GM18502 (cell line): ENCODE measurements around the gene FAM3A.

ENCODE experiments used
- ATAC-seq: cut with Tn5 transposase; IDR thresholded peaks from one replicate; pipeline ENCODE4 v1.9.1; 2021; ENCODE audit warnings: mild to moderate bottlenecking; ENCODE audit not compliant: unreplicated experiment, poor library complexity

The FAM3A gene

DNA sequence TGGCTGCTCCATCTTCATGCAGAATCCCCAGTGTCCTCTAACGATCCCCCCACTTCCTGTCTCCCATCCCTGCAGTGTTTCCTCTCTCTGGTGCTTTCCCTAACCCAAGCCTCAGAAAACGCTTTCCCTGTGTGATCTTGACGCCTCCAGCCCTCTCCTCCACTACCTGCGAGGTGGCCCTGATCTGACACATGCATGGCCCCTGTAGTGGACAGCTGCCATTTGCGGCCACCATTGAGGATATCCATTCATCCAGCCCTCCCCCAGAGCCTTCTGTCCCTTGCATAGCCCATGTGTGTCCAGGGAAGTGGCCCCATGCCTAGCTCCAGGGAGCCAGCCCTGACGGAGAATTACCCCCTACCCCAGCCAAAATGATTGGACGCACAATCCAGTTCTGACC is 32.7 kb downstream of the FAM3A start:
- no peak for ATAC-seq

DNA sequence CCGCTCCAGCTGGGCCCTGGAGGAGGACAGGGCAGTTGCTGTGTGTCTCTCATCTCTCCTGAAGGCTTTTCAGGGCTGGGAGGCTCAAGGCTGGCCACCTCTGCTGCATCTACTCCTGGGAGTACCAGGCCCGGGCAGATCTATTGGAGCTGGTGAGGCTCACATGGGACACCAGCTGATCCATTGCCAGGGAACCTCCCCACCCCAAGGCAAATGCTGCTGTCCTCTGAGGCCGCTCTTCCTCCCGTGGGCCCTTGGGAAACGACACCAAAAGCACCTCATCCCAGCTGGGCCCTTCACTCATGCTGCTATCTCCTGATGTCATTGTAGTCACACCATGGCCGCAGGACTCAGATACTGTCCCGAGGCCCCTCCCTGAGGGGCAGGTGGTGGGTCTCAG is 33.2 kb downstream of the FAM3A start:
- ATAC-seq = no peak

DNA sequence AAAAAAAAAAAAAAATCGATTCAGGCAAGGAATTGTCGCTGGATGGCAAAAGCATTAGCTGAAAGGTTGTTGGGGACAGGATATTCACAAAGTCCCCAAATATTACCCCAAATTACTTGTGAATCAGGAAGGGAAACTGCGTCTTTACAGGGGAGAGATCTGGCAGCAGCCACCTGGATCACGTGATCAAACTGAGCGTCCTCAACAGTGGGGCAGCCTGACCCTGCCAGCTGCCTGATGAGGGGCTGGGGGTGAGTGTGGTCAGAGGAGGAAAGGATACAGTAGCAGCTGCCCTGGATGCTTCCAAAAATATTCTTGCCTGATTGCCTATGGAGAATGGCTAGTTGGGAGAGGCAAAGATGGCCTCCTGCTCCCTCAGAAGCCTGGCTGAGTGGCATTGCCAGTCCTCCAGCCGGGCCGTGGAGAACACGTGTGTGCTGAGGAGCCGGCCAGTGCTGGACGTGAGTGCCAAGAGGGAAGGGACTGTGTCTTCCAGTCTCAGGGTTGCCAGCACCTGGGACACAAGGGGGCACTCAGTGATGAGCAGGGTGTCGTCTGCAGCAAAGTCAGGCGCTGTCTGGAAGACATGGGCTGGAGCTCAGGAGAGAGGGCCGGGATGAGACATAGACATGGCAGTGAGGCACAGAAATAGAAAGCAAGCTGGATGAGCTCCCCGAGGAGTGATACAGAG is 34.0 kb downstream of the FAM3A start:
- no peak for ATAC-seq

DNA sequence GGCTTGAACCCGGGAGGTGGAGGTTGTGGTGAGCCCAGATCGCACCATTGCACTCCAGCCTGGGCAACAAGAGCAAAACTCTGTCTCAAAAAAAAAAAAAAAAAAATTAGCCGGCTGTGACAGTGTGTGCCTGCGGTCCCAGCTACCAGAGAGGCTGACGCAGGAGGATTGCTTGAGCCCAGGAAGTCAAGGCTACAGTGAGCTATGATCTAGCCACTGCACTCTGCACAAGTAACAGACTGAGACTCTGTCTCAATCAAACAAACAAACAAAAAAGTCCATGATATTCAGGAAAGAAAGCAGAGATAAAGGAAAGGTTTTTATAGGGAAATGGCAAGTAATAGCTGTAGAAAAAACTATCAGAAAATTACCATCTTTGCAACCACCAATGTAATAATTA is 34.8 kb downstream of the FAM3A start:
- ATAC-seq = no peak

DNA sequence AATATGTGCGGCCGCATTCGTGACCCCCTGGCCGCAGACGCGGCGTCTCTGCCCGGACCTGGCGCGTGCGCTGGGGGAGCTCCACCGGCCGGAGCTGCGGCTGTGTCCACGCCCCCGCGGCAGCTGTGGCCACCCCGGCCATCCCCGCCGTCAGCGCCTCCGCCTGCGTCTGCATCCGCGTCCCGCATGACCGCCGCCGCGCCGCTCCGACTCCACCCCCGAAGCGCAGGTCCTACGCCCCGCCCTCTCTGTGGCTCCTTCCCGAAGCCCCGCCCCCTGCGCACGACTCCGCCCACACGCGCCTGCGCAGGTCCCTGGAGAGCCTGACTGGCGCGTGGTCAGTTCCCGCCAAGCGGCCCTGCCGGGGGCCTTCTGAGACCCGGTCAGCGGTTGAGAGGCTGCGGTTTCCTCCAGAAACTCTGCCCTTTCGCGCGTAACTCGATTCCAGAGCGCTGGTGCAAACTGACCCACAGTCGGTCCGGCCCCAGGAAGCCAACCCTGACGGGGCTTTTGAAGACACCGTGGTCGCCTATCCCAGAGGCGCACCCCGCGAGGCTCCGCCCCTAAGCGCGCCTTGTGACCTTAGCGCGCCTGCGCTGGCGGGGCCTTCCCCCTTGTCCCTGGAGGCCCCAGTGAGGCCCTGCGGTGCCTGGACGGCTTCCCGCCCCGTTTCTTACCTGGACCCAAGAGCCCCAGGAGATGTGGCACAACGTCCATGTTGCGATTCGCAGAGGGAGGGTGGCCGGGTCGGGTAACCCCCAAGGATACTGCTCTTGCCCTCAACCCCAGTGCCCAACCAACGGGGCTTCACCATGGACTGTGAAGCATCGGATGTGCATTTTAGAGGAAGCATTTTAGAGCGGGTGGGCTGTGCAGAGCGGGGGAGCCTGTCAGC is 37.1 kb downstream of the FAM3A start, which contains the start of gene LAGE3:
Gene LAGE3, minus strand, starts transcription at position 554 of the 895 bp plus-strand sequence. Its CDS starts 366 bp downstream, at position 188.
- ATAC-seq = peak; percentile 80

DNA sequence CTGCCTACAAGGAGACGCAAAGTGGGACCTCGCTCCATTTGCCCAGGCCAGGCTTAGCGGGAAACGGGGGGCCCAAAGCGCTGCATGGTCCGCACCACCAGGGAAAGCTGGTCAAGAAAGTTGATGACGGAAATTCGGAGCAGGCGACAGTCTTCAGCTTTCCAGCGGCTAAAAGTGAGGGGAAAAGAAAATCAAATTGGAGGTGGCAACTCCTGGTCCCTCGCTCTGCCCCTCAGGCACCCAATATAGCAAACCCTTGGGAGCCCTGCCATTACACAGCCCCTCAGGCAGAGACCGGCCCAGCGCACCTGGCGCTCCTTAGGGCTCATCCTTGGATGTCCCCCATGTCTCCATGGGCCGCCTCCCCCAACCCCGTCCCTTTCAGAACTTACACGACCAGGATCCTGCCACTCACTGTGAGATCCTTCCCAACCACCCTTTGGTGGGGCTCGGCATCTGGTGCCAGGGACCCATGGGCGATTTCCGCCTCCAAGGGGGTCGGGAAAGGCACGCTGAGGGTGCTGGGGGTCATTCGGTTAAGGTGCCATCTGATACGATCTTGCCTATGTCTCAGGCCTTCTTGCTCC is 38.0 kb downstream of the FAM3A start:
- ATAC-seq = no peak

DNA sequence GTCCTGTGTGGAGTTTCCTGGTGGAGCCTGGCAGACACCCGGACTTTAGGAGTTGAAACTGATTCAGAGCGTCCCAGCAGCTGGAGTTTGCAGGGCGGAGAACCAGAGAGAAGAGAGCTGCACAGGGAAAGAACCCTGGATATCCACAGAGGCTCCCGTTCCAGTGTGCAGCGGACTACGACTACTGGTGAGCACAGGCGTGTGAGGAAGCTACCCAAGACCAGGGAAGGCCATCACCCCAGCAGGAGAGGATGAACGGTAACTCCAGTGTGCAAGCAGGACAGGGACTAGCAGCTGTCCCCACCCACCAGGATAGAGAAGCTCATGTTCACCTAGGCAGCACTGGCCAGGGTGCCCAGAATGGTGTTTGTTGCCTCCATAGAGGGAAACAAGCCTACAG is 39.2 kb downstream of the FAM3A start:
- no peak for ATAC-seq

DNA sequence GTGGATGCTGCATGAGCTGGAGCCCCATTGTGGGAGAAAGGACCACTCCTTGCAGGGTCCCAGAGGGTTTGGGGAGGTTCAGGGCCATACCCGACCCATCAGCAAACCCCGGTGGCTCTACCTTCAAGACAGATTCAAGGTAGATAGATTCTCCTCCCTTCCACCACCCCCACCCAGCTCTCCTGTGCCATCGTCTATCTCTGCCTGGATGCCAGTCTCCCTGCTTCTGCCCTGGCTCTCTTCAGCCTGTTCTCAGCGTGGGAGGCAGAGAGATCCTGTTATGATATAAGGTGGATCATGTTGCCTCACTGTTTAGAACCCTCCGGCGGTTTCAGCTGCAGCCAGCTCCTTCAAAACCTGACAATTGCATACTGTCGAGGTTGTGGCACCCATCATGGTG is 42.3 kb downstream of the FAM3A start:
- ATAC-seq = no peak

DNA sequence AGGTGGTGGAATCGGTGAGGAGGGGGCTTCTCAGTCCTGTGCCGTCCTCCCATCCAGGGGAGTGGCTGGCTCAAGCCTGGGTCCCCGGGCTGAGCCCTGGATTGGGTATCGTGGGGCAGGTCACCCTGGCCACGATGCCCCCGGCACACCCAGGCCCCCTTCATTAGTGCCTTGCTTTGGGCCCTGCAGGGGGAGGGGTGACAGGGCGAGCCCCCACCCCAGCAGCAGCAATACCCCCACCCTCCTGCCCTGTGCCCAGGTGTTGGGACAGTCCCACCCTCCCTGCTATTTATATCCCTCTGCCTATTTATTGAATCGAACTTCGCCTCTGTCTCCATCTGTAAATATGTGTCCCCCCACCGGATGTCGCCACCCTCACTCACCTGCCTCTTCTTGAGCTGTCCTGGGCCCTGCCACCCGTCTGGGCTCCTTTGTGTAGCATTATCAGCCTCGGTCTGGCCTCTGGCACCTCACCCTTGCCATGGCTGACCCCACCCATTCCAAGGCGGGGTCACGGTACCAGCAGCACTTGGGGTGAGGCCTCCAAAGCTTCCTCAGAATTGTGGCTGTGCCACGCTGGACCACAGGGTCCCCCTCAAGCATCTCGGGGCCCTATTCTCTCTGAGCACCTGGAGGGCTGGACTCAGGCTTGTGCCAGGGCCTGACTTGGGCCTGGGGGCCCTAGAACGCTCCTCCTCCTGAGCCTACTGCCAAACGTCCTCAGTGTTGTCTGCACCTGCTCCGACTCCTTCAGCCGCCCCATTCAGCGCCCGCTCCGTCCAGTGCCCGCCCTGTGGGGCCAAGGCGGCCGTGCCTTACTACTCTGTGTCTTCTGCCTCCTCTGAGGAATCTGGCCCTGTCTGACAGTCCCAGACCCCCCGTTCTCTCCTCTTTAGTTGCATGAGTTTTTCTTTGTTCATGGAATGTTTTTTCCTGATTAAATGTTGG is 43.1 kb downstream of the FAM3A start:
- no peak for ATAC-seq

DNA sequence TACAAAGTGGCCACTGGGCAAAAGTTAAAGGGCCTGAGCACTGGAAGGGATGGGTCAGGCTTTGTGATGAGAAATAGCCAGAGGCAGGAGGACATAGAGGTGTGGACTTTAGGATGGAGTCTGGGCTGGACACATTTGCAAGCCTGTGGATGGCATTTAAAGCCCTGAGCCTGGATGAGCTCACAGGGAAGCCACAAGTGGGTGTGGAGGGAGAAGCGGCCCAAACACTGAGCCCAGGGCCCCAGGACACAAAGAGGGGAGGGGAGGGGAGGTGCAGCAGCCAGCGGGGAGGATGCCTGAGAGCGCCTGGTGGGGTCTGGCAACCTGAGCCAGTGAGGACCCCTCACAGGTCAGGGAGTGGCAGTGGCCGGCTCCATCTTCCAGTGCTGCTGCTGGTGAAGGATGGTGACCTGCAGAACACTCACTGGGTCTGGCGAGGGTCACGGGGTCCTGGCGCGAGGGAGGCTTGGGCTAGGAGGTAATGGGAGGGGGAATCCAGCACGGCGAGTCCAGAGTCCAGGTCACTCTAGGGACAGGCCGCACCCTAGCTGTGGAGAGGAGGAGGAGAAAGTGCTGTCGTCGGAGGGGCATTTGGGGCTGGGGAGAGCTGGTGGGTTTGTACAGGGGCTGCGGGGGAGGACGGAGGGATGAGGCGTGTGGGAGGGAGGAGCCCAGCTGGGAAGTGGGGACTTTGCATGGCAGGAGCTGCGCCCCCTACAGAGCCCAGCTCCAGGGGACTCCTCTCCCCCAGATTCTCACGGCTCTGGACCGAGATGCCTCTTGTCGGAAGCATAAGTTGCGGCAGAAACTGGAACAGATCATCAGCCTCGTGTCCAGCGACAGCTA is 44.0 kb downstream of the FAM3A start:
- ATAC-seq = no peak

DNA sequence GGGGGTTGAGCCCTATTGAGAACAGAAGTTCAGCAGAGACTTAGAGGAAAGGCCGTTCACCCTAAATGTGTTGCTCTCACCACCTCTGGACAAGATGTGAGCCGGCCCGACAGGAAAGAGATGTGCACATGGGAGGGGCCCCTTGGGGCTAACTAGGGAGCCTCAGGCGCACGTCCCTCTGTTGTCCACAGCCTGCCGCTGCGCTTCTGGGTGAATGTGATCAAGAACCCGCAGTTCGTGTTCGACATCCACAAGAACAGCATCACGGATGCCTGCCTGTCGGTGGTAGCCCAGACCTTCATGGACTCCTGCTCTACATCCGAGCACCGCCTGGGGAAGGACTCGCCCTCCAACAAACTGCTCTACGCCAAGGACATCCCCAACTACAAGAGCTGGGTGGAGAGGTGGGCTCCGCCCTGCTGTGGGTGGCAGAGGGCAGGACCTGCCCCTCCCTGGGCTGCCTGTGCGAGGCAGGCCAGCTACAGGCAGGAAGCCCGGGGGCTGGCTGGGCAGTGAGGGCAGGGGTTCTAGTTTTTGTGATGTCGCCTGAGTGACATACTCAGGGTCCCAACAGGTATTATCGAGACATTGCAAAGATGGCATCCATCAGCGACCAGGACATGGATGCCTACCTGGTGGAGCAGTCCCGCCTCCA is 45.0 kb downstream of the FAM3A start:
- no peak for ATAC-seq

DNA sequence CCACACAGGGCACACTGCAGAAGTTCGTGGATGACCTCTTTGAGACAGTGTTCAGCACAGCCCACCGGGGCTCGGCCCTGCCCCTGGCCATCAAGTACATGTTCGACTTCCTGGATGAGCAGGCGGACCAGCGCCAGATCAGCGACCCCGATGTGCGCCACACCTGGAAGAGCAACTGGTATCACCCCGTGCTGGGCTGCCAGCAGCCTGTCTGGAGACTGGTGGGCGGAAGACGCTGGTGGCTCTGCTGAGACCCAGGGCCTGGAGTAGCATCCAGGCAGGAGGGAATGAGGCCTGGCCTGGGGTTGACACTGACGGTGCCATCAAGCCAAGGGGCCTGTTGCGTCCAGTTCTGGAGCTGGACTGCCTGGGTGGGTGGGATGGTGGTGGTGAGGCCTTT is 45.6 kb downstream of the FAM3A start:
- ATAC-seq = no peak

DNA sequence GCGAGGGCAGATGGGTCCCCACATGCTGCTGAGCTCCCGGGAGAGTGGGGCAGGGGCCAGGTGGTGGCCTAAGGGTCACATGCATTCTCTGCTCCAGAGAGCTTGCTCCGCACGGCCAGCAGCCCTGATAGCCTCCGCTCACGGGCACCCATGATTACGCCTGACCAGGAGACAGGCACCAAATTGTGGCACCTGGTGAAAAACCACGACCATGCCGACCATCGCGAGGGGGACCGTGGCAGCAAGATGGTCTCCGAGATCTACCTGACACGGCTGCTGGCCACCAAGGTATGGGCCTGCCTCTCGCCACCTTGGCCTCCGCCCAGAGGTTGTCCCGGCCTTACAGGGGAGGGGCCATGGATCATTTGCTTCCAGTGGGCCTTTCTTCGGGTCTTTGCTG is 46.2 kb downstream of the FAM3A start:
- no peak for ATAC-seq

DNA sequence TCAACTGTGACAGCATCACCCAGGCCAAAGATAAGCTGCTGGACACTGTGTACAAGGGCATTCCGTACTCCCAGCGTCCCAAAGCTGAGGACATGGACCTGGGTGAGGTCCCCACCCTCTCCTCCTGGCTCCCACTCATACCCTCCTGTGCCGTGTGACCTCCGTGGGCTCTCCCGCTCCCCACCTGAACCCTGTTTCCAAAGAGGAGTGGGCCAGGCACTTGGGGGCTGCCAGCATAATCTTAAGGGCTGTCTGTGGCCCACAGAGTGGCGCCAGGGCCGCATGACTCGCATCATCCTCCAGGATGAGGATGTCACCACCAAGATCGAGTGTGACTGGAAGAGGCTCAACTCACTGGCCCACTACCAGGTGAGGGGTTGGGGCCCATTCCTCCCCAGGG is 46.9 kb downstream of the FAM3A start:
- ATAC-seq = no peak

DNA sequence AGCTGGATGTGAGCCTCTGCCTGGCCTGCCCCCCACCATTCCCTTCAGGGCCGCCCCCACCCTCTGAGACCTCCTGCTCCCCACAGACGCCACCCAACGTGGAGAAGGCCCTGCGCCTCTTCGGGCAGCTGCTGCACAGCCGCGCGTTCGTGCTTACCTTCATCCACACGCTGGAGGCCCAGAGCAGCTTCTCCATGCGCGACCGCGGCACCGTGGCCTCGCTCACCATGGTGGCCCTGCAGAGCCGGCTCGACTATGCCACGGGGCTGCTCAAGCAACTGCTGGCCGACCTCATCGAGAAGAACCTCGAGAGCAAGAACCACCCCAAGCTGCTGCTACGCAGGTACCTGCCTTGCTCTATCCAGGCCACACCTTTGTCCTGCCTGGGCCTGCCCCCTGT is 47.8 kb downstream of the FAM3A start:
- ATAC-seq = no peak

DNA sequence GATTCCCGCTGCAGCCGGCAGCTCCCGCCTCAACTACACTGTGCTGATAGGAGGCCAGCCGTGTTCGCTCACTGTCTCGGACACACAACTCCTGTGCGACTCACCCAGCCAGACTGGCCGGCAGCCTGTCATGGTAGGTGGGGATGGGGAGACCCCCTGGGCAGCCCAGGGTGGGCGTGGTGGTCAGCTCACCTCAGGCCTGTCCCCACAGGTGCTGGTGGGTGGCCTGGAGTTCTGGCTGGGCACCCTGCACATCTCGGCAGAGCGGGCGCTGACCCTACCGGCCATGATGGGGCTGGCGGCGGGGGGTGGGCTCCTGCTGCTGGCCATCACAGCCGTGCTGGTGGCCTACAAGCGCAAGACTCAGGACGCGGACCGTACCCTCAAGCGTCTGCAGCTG is 48.5 kb downstream of the FAM3A start:
- no peak for ATAC-seq

DNA sequence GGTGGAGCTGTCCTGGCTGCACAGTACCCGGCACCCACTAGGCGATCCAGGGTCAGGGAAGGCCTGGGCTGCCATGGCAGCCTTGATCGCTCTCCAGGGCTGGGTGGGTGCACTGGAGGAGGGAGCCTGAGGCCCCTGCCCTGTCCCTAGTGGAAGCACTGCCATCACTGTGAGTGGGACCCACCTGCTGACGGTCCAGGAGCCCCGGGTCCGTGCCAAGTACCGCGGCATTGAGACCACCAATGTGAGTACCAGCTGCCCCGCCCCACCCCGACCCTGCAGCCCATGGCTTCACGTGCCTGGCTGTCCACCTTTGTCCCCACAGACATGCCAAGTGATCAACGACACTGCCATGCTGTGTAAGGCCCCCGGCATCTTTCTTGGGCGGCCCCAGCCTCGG is 49.1 kb downstream of the FAM3A start:
- ATAC-seq = no peak

DNA sequence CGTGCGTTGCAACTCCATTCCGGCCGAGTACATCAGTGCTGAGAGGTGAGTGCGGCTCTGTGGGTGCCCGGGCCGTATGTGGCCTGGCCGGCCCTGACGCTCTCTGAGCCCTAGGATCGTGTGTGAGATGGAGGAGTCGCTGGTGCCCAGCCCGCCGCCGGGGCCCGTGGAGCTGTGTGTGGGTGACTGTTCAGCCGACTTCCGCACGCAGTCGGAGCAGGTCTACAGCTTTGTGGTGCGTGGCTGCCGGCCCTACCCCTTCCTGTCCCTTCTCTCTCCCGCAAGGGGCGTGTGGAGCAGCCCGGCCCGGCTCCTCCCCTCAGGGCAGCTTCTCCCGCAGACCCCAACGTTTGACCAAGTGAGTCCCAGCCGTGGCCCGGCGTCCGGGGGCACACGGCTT is 50.0 kb downstream of the FAM3A start:
- ATAC-seq = no peak

DNA sequence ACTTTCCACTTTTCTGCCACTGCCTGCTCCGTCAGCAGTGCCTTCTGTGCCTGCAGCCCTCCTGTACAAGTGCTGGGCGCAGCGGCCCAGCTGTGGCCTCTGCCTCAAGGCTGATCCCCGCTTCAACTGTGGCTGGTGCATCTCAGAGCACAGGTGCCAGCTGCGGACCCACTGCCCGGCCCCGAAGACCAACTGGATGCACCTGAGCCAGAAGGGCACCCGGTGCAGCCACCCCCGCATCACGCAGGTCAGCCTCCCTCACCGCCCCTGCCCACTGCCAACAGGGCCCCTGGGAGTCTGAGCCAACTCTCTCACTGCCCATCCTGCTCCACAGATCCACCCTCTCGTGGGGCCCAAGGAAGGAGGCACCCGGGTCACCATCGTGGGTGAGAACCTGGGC is 50.4 kb downstream of the FAM3A start:
- ATAC-seq = no peak
